ENCODE results near the gene FIZ1.

FIZ1 gene

GRCh38 chr19:55646889-55647731 is 47.8 kb upstream of the FIZ1 start:
- H3K4me3 ChIP-seq (replicated peaks; ENCODE audit: insufficient read depth, low read length): peak overlapping the region; percentile 77
- no peaks in the 10 kb centered on the region for H3K27me3 ChIP-seq (ENCODE audit: insufficient read depth, poor library complexity, severe bottlenecking)
- TF ChIP-seq, protein P1, sequence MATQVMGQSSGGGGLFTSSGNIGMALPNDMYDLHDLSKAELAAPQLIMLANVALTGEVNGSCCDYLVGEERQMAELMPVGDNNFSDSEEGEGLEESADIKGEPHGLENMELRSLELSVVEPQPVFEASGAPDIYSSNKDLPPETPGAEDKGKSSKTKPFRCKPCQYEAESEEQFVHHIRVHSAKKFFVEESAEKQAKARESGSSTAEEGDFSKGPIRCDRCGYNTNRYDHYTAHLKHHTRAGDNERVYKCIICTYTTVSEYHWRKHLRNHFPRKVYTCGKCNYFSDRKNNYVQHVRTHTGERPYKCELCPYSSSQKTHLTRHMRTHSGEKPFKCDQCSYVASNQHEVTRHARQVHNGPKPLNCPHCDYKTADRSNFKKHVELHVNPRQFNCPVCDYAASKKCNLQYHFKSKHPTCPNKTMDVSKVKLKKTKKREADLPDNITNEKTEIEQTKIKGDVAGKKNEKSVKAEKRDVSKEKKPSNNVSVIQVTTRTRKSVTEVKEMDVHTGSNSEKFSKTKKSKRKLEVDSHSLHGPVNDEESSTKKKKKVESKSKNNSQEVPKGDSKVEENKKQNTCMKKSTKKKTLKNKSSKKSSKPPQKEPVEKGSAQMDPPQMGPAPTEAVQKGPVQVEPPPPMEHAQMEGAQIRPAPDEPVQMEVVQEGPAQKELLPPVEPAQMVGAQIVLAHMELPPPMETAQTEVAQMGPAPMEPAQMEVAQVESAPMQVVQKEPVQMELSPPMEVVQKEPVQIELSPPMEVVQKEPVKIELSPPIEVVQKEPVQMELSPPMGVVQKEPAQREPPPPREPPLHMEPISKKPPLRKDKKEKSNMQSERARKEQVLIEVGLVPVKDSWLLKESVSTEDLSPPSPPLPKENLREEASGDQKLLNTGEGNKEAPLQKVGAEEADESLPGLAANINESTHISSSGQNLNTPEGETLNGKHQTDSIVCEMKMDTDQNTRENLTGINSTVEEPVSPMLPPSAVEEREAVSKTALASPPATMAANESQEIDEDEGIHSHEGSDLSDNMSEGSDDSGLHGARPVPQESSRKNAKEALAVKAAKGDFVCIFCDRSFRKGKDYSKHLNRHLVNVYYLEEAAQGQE (IDR thresholded peaks at IDR 0.05; ENCODE audit: insufficient replicate concordance, low read depth): no peak
- TF ChIP-seq CTCF (IDR thresholded peaks at IDR 0.05; ENCODE audit: insufficient read depth, low read length): no peak
- no peak for TF ChIP-seq POLR2AphosphoS5 (IDR thresholded peaks at IDR 0.05; ENCODE audit: low read depth)
- TF ChIP-seq SPI1 (IDR thresholded peaks at IDR 0.05; ENCODE audit: borderline replicate concordance, low read depth): no peak
- TF ChIP-seq GABPA (IDR thresholded peaks at IDR 0.05; ENCODE audit: low read depth): no peak
- no peak for DNase-seq (ENCODE audit: low read depth in 1 of 2, low spot score in 1 of 2)
- H3K27ac ChIP-seq (replicated peaks): peak overlapping the region; percentile 83

DNA sequence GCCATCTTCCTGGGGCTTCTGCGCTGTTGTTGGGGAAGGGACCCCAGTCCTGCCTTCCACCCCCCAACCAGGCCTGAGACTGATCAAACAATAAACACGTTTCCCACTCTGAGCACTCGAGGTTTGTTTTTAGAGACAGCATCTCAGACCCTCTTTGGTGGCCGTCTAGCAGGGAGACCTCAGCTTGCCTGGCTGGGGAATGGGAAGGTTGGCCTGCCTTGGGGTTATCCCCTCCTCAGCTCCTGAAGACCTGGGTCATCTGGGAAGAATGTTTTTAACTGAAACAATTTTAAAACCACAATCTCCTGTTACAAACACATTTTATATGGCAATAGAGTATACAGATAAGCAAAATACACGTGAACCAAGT is 46.2 kb upstream of the FIZ1 start:
- TF ChIP-seq POLR2AphosphoS5 (IDR thresholded peaks at IDR 0.05; ENCODE audit: low read depth): no peak
- no peak for TF ChIP-seq GABPA (IDR thresholded peaks at IDR 0.05; ENCODE audit: low read depth)
- no peak for TF ChIP-seq SPI1 (IDR thresholded peaks at IDR 0.05; ENCODE audit: borderline replicate concordance, low read depth)
- TF ChIP-seq, protein P1 (IDR thresholded peaks at IDR 0.05; ENCODE audit: insufficient replicate concordance, low read depth): no peak
- no peak for TF ChIP-seq CTCF (IDR thresholded peaks at IDR 0.05; ENCODE audit: insufficient read depth, low read length)

GRCh38 chr19:55644842-55645511 is 45.7 kb upstream of the FIZ1 start:
- no peak for TF ChIP-seq GABPA (IDR thresholded peaks at IDR 0.05; ENCODE audit: low read depth)
- no peak for TF ChIP-seq SPI1 (IDR thresholded peaks at IDR 0.05; ENCODE audit: borderline replicate concordance, low read depth)
- TF ChIP-seq POLR2AphosphoS5 (IDR thresholded peaks at IDR 0.05; ENCODE audit: low read depth): no peak
- TF ChIP-seq CTCF (IDR thresholded peaks at IDR 0.05; ENCODE audit: insufficient read depth, low read length): no peak
- TF ChIP-seq, protein P1 (IDR thresholded peaks at IDR 0.05; ENCODE audit: insufficient replicate concordance, low read depth): no peak
- no peak for DNase-seq (ENCODE audit: low read depth in 1 of 2, low spot score in 1 of 2)
- H3K27ac ChIP-seq (replicated peaks): no peak overlapping the region
- no peaks in the 10 kb centered on the region for H3K27me3 ChIP-seq (ENCODE audit: insufficient read depth, poor library complexity, severe bottlenecking)
- no peak overlapping the region for H3K4me3 ChIP-seq (replicated peaks; ENCODE audit: insufficient read depth, low read length)

More for the DNA sequence above, 46.2 kb upstream of the FIZ1 start:
- no peaks in the 10 kb centered on the region for H3K27me3 ChIP-seq (ENCODE audit: insufficient read depth, poor library complexity, severe bottlenecking)
- no peak for DNase-seq (ENCODE audit: low read depth in 1 of 2, low spot score in 1 of 2)
- H3K27ac ChIP-seq (replicated peaks): no peak overlapping the region
- H3K4me3 ChIP-seq (replicated peaks; ENCODE audit: insufficient read depth, low read length): no peak overlapping the region
